Cardiac septum (tissue), 1 donor: Measurements from ENCODE around the gene SMO. TPM values are rescaled to one million over a fixed set of nuclear protein-coding genes. Genes with fewer than 3 reads are reported as not detected.
"Not testable (repeated sequence)": the region's sequence is repeated elsewhere in the genome, so short reads cannot be mapped to it uniquely, and the experiment has no call there.

Experiments used
- DNase-seq: peaks from one replicate; pipeline ENCODE4 v3.0.0-alpha.2; 2020; ENCODE audit warnings: low spot score
- intact Hi-C: fragments of 100-400 bp; cut with DNase I; formaldehyde crosslinking; loops from one replicate; pipeline ENCODE4 v1.14.0; 2022
- total RNA-seq: library from RNA; stranded (reverse); fragmentation: NEBNext Ultra II Directional; extraction: Animal tissue kit (Norgen Biotek cat#: 25700); gene quantifications from one replicate; pipeline ENCODE4 v1.2.1, GENCODE V29; 2021
- donor health status: DM: no; HTN: no; CAD: no.

SMO gene
- total RNA-seq, 1 donor from 2014 or later = 4.7 TPM

GRCh38 chr7:129224251-129225205 lies 36.1 kb downstream of the SMO start, which contains the start of gene AHCYL2:
Gene AHCYL2, plus strand, starts transcription at chr7:129225030.
- intact Hi-C loops = loop anchor here (10.0 kb wide), 1 partner anchor 390 kb away; the partner anchor contains the start of gene NRF1
- peak; percentile 99 for DNase-seq

GRCh38 chr7:129225206-129225930 lies 36.9 kb downstream of the SMO start:
- intact Hi-C loops = loop anchor here (10.0 kb wide), 1 partner anchor 389 kb away; the partner anchor contains the start of gene NRF1
- no peak for DNase-seq

GRCh38 chr7:129225931-129226572 lies 37.6 kb downstream of the SMO start:
- intact Hi-C loops = loop anchor here (10.0 kb wide), 1 partner anchor 389 kb away; the partner anchor contains the start of gene NRF1
- no peak for DNase-seq

- DNase-seq = no peak
- intact Hi-C loops = loop anchor here (10.0 kb wide), 1 partner anchor 387 kb away; the partner anchor contains the start of gene NRF1
These were observed 39.5 kb downstream of the SMO start for GRCh38 chr7:129227646-129228578.

- intact Hi-C loops = loop anchor here (10.0 kb wide), 1 partner anchor 386 kb away; the partner anchor contains the start of gene NRF1
- DNase-seq = no peak
These were observed 40.2 kb downstream of the SMO start for GRCh38 chr7:129228633-129229032.

GRCh38 chr7:129231666-129232065 lies 43.2 kb downstream of the SMO start:
- no peak for DNase-seq
- intact Hi-C loops = no loop called here

GRCh38 chr7:129238546-129238945 lies 50.1 kb downstream of the SMO start:
- DNase-seq = no peak
- intact Hi-C loops = no loop called here

GRCh38 chr7:129240119-129240820 lies 51.8 kb downstream of the SMO start:
- no peak for DNase-seq
- intact Hi-C loops = no loop called here

GRCh38 chr7:129244220-129244619 lies 55.8 kb downstream of the SMO start:
- intact Hi-C loops = no loop called here
- DNase-seq = no peak

- intact Hi-C loops = no loop called here
- no peak for DNase-seq
These were observed 57.1 kb downstream of the SMO start for GRCh38 chr7:129245533-129245932.

- intact Hi-C loops = no loop called here
- no peak for DNase-seq
These were observed 58.7 kb downstream of the SMO start for GRCh38 chr7:129247087-129247486.

GRCh38 chr7:129252128-129252527 lies 63.7 kb downstream of the SMO start:
- DNase-seq = no peak
- intact Hi-C loops = no loop called here

GRCh38 chr7:129252603-129253002 lies 64.2 kb downstream of the SMO start:
- DNase-seq, intact Hi-C loops: not testable (repeated sequence)

GRCh38 chr7:129255800-129256199 lies 67.4 kb downstream of the SMO start:
- intact Hi-C loops = no loop called here
- DNase-seq = no peak

GRCh38 chr7:129256221-129256620 lies 67.8 kb downstream of the SMO start:
- intact Hi-C loops = no loop called here
- no peak for DNase-seq

GRCh38 chr7:129257168-129257567 lies 68.7 kb downstream of the SMO start:
- DNase-seq = no peak
- intact Hi-C loops = no loop called here

- intact Hi-C loops = no loop called here
- DNase-seq = no peak
These were observed 70.4 kb downstream of the SMO start for GRCh38 chr7:129258649-129259389.
